Mucosa of stomach (tissue), 1 donor: ENCODE measurements around the gene PTPRE.

Experiments
- H3K27me3 ChIP-seq: one replicate; pipeline ENCODE4 v1.7.0; 2013; ENCODE audit warnings: mild to moderate bottlenecking, low read length; ENCODE audit not compliant: control insufficient read depth, insufficient read depth
- H3K36me3 ChIP-seq: one replicate; pipeline ENCODE4 v1.7.0; 2013; ENCODE audit warnings: low read length; ENCODE audit not compliant: control insufficient read depth, insufficient read depth
- H3K4me1 ChIP-seq: one replicate; pipeline ENCODE4 v1.7.0; 2013; ENCODE audit warnings: mild to moderate bottlenecking, low read length; ENCODE audit not compliant: control insufficient read depth, insufficient read depth
- H3K4me3 ChIP-seq: one replicate; pipeline ENCODE4 v1.7.0; 2013; ENCODE audit warnings: low read length
- H3K9ac ChIP-seq: one replicate; pipeline ENCODE4 v1.7.0; 2013; ENCODE audit warnings: mild to moderate bottlenecking, low read length, moderate library complexity
- H3K9me3 ChIP-seq: one replicate; pipeline ENCODE4 v1.7.0; 2013; ENCODE audit warnings: mild to moderate bottlenecking, low read length, moderate library complexity; ENCODE audit not compliant: control insufficient read depth
- donor health status: Pancreatic carcinoma.

PTPRE gene

DNA sequence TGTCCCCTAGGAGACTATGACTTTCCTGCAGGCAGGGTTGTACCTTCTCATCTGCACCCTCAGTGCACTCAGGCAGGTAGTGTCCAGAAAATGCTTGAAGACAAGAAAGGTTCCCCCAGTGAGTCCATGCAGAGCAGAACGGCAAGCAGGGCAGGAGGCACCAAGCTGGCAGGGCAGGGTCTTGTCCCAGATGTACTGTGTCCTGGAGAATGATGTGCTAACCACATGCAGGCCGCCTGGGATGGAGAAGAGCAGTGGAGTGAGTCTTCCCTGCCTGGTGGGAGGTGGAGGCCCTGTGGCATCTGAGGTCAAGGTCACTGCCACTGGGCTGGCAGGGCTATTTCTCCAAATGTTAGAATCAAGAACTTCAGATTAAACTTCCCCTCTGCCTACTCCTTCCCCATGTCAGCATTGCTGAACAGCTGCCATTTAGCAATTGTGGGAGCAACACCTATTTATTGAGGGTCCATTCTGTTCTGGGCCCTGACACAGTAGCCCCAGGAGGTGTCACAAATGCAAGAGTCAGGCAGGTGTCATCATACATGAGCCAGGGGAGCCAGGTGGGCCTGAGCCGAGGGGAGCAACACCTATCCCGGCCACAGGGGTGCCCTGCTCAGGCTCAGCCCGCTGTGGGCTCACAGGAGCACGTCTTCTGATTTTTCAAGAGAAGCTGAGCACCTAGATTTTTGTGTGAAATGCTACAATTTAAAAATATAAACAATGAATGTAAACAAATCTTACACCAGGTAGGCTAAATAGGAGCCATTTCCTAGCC lies 34.1 kb downstream of the PTPRE start:
- no peaks in the 10 kb centered on the region for H3K9me3 ChIP-seq
- no peaks in the 10 kb centered on the region for H3K36me3 ChIP-seq
- no peaks in the 10 kb centered on the region for H3K27me3 ChIP-seq
- H3K4me3 ChIP-seq, result no peak overlapping the region
- no peak overlapping the region for H3K9ac ChIP-seq
- H3K4me1 ChIP-seq, result no peaks in the 10 kb centered on the region

GRCh38 chr10:127942811-127943210 lies 35.9 kb downstream of the PTPRE start:
- no peaks in the 10 kb centered on the region for H3K36me3 ChIP-seq
- H3K4me3 ChIP-seq, result no peak overlapping the region
- no peaks in the 10 kb centered on the region for H3K9me3 ChIP-seq
- no peak overlapping the region for H3K9ac ChIP-seq
- no peaks in the 10 kb centered on the region for H3K4me1 ChIP-seq
- no peaks in the 10 kb centered on the region for H3K27me3 ChIP-seq

DNA sequence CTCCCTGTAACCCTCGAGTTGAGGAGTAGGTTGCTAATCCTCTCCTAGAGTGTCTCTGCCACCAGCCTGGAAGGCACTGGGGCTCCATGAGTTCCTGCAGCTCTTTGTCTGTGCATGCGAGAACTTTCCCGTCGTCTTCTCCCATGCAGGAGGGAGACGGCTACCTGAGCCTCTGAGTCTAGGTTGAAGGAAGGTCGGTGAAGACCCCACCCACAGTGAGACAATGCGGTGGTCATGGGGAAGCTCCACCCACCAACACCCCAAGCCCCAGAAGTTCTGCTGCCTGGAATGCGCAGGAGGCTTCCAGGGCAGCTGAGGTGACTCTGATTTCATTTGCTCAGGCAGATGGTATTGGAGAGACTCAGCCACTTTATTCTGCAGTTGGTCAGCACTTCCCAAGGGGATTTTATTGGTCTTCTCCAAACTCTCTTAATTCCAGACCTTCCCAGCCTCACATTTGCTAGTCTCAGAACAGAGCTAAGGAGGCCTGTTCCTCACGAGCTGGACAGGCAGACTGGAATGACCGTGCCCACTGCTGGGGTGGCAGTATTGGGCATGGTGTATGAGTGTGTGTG lies 36.5 kb downstream of the PTPRE start:
- Histone ChIP-seq H3K27me3 (no peaks in the 10 kb centered on the region), H3K9ac (no peak overlapping the region), H3K36me3 (no peaks in the 10 kb centered on the region), H3K4me1 (no peaks in the 10 kb centered on the region), H3K9me3 (no peaks in the 10 kb centered on the region), H3K4me3 (no peak overlapping the region)

DNA sequence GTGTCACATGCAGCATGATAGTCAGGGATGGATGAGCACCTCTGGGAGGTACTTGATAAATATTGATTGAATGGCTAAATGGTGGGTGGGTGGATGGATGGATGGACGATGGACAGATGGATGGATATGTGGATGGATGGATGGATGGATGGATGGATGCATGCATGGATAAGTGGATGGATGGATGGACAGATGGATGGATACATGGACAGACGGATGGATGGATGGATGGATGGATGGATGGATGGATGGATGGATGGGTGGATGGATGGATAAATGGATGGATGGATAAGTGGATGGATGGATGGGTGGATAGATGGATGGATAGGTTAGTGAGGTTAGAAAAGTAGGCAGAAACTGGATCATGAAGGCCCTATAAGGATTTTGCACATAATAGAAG lies 37.4 kb downstream of the PTPRE start:
- no peak overlapping the region for H3K4me3 ChIP-seq
- H3K36me3 ChIP-seq, result no peaks in the 10 kb centered on the region
- H3K9me3 ChIP-seq, result no peaks in the 10 kb centered on the region
- no peaks in the 10 kb centered on the region for H3K4me1 ChIP-seq
- no peaks in the 10 kb centered on the region for H3K27me3 ChIP-seq
- no peak overlapping the region for H3K9ac ChIP-seq

DNA sequence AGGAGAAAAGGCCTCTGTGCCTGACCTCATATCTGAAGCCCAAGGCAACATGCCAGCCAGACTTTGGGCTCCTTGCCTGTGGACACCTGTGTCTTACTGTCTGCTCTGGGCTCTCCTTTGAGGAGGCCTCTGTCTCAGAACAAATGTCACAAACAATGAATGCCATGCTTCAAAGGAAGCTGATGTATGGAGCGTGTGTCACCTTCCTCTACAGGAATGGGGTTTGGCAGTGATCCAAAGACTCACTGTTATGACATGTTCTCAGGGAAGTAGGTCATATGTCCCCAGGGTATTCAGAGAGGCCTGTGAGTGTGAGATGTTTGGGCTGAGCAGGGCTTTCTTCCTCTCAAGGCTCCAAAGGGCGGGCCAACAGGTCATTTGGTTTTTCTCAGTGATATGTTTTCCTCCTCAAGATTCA lies 38.4 kb downstream of the PTPRE start:
- no peak overlapping the region for H3K4me3 ChIP-seq
- no peaks in the 10 kb centered on the region for H3K4me1 ChIP-seq
- no peaks in the 10 kb centered on the region for H3K9me3 ChIP-seq

DNA sequence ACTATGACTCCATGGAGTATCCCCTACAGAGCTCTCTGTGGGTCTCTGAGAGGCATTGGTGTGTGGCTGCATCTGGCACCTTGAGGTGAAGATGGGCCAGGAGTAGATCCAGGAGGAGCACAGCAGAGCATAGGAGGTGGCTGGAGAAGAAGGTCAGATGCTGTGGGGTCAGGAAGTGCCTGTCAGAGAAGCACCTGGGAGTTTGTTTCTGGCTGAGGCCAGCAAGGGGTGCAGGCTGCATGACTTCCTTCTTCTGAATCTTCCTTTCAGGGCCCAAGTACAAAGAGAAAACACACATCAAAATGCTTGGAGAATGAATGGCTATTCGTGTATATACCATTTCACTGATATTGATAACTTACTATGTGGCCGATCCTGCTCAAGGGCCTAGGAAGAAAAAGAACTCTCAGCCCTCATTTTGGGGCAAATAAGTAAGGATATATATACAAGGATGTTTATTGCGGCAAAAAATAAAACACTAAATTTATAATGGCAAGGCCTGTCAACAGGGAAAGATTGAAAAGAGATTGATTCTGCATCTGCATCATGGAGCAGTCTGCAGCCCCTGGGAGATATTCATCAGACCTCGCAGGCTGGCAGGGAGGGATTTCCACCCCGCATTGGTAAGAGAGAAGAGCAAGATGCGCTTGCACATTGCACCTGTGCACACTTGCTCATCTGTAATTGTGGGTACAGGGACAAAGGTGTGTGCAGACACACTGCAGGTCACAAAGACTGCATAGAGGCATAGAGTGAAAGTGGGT lies 39.2 kb downstream of the PTPRE start:
- Histone ChIP-seq H3K27me3 (no peaks in the 10 kb centered on the region), H3K9ac (no peak overlapping the region), H3K36me3 (no peaks in the 10 kb centered on the region), H3K4me3 (no peak overlapping the region), H3K9me3 (no peaks in the 10 kb centered on the region), H3K4me1 (no peaks in the 10 kb centered on the region)

More for the DNA sequence above, 38.4 kb downstream of the PTPRE start:
- no peaks in the 10 kb centered on the region for H3K27me3 ChIP-seq
- H3K36me3 ChIP-seq, result no peaks in the 10 kb centered on the region
- H3K9ac ChIP-seq, result no peak overlapping the region

DNA sequence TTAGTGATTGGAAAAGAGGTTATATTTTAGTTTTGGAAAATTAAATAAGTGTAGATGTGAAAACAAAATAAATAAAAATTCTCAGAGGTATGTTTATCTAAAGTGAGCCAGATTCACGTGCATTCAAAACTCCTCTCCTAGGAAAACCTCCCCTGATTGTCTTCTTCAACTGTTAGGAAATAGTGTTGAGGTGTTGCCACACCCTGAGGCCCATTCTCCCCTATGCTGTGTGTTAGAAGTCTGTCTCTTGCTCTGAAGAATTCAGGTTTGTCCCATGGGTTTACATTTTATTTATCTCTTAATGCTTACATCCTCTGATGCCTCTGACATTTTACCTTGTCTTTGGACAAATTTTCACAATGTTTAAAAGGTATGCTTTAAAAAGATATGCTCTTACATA lies 40.3 kb downstream of the PTPRE start:
- no peak overlapping the region for H3K9ac ChIP-seq
- H3K4me3 ChIP-seq, result no peak overlapping the region
- no peaks in the 10 kb centered on the region for H3K36me3 ChIP-seq
- no peaks in the 10 kb centered on the region for H3K4me1 ChIP-seq
- no peaks in the 10 kb centered on the region for H3K27me3 ChIP-seq
- no peaks in the 10 kb centered on the region for H3K9me3 ChIP-seq

DNA sequence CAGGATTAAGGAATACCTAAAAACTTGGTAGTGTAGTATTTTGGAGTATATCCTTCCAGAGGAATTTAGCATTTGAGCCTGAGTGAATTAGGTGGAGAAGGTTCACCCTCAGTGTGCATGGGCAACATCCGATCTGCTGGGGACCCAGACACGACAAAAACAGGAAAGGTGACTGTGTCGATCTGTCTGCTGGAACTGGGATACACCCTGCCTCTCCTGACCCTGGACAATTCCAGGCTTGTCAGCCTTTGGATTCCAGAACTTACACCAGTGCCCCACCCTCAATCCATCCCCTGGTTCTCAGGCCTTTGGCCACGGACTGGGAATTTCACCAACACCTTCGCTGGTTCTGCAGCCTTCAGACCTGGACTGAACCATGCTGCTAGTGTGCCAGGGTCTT lies 41.9 kb downstream of the PTPRE start:
- no peaks in the 10 kb centered on the region for H3K9me3 ChIP-seq
- no peaks in the 10 kb centered on the region for H3K36me3 ChIP-seq
- H3K4me1 ChIP-seq, result no peaks in the 10 kb centered on the region
- H3K4me3 ChIP-seq, result no peak overlapping the region
- H3K27me3 ChIP-seq, result no peaks in the 10 kb centered on the region
- H3K9ac ChIP-seq, result no peak overlapping the region

DNA sequence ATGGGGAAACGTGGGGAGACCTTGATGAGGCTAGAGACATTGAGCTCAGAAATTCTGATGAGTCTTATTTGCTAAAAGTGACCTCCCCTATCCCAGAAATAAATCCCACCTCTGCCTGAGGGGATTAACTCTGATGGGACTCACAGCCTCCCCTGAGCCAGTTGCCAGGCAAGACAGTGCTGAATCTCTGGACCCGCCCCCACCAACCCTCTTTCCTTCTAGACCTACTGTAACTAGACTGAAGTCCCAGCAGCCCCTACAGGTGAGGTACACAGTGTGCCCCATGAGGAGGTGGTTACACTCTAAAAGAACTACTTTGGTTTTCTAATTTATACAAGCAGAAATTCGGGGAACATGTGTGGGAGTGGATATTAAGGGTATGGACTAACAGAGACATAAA lies 42.9 kb downstream of the PTPRE start:
- no peaks in the 10 kb centered on the region for H3K36me3 ChIP-seq
- H3K4me1 ChIP-seq, result no peaks in the 10 kb centered on the region
- no peak overlapping the region for H3K4me3 ChIP-seq
- H3K9ac ChIP-seq, result no peak overlapping the region
- no peaks in the 10 kb centered on the region for H3K27me3 ChIP-seq
- no peaks in the 10 kb centered on the region for H3K9me3 ChIP-seq

DNA sequence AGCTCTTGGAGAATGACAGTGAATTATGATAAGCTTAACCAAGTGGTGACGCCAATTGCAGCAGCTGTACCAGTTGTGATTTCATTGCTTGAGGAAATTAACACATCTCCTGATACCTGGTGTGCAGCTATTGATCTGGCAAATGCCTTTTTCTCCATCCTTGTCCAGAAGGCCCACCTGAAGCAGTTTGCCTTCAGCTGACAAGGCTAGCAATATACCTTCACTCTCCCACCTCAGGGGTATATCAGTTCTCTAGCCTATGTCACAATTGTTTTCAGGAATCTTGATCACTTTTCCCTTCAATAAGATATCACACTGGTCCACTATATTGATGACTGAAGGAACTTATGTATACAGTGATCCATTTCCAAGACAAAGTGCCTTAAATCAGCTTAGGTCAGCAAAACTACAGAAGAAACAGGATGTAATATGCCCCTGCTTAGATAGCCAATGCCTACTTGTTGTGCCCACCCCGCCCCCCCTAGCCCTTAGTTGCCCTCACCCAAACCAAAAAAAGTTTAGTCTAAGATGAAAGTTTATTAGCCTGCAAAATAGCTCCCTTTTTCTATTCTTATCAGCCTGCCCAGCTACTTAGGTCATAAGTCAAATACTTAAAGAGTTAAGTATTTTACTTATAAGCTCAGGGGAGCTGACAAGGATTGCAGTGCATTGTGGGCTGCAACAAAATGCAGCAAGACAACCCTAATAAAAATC lies 45.1 kb downstream of the PTPRE start:
- Histone ChIP-seq H3K4me1 (no peaks in the 10 kb centered on the region), H3K36me3 (no peaks in the 10 kb centered on the region), H3K9ac (no peak overlapping the region), H3K4me3 (no peak overlapping the region), H3K9me3 (no peaks in the 10 kb centered on the region), H3K27me3 (no peaks in the 10 kb centered on the region)

GRCh38 chr10:127952575-127952869 lies 45.6 kb downstream of the PTPRE start:
- no peak overlapping the region for H3K4me3 ChIP-seq
- no peaks in the 10 kb centered on the region for H3K36me3 ChIP-seq
- no peaks in the 10 kb centered on the region for H3K4me1 ChIP-seq
- H3K27me3 ChIP-seq, result no peaks in the 10 kb centered on the region
- H3K9ac ChIP-seq, result no peak overlapping the region
- no peaks in the 10 kb centered on the region for H3K9me3 ChIP-seq

- H3K4me3 ChIP-seq, result no peak overlapping the region
- H3K36me3 ChIP-seq, result no peaks in the 10 kb centered on the region
- H3K9ac ChIP-seq, result no peak overlapping the region
- no peaks in the 10 kb centered on the region for H3K27me3 ChIP-seq
- H3K4me1 ChIP-seq, result no peaks in the 10 kb centered on the region
- no peaks in the 10 kb centered on the region for H3K9me3 ChIP-seq
Observed at GRCh38 chr10:127952918-127953317, 46.0 kb downstream of the PTPRE start.
